HG03469 (cell line): ENCODE data around the gene SERPINC1.
"Not testable (repeated sequence)": the region's sequence is repeated elsewhere in the genome, so short reads cannot be mapped to it uniquely, and the experiment has no call there.

Source experiments
- ATAC-seq: cut with Tn5 transposase; IDR thresholded peaks from one replicate; pipeline ENCODE4 v1.9.1; 2021; ENCODE audit warnings: mild to moderate bottlenecking, moderate library complexity, moderate number of reproducible peaks; ENCODE audit not compliant: unreplicated experiment

The SERPINC1 gene

GRCh38 chr1:173917149-173917548 lies at the start of gene SERPINC1:
Gene SERPINC1 (minus strand): TSS chr1:173917327. CDS start chr1:173917259, 68 bp downstream.
- no peak for ATAC-seq

GRCh38 chr1:173965896-173966295 lies 48.8 kb upstream of the SERPINC1 start:
- not testable (repeated sequence) for ATAC-seq

- no peak for ATAC-seq
These were observed 46.4 kb upstream of the SERPINC1 start for GRCh38 chr1:173963477-173963876.

- ATAC-seq: no peak
These were observed 43.5 kb upstream of the SERPINC1 start for GRCh38 chr1:173960625-173961024.

- ATAC-seq: no peak
These were observed 37.1 kb upstream of the SERPINC1 start for GRCh38 chr1:173954179-173954578.

GRCh38 chr1:173948594-173948993 lies 31.5 kb upstream of the SERPINC1 start:
- ATAC-seq: no peak

- no peak for ATAC-seq
These were observed 29.3 kb upstream of the SERPINC1 start for GRCh38 chr1:173946380-173946921.

- ATAC-seq: no peak
These were observed 19.9 kb upstream of the SERPINC1 start for GRCh38 chr1:173937062-173937461.

GRCh38 chr1:173934440-173934839 lies 17.3 kb upstream of the SERPINC1 start:
- ATAC-seq: no peak

GRCh38 chr1:173930541-173930940 lies 13.4 kb upstream of the SERPINC1 start:
- not testable (repeated sequence) for ATAC-seq

GRCh38 chr1:173925306-173926242 lies 8.4 kb upstream of the SERPINC1 start:
- no peak for ATAC-seq

GRCh38 chr1:173920861-173921260 lies 3.7 kb upstream of the SERPINC1 start:
- ATAC-seq: no peak

- no peak for ATAC-seq
These were observed 737 bp upstream of the SERPINC1 start for GRCh38 chr1:173917635-173918493.

GRCh38 chr1:173916667-173917066 lies 460 bp downstream of the SERPINC1 start:
- ATAC-seq: no peak

GRCh38 chr1:173915596-173915995 lies 1.5 kb downstream of the SERPINC1 start:
- ATAC-seq: no peak

GRCh38 chr1:173914366-173914871 lies 2.7 kb downstream of the SERPINC1 start:
- ATAC-seq: no peak

- no peak for ATAC-seq
These were observed 4.0 kb downstream of the SERPINC1 start for GRCh38 chr1:173913111-173913510.

GRCh38 chr1:173903827-173904531 lies 13.1 kb downstream of the SERPINC1 start:
- ATAC-seq: no peak

- ATAC-seq: no peak
These were observed 16.1 kb downstream of the SERPINC1 start for GRCh38 chr1:173900992-173901391.

- ATAC-seq: no peak
These were observed 16.7 kb downstream of the SERPINC1 start for GRCh38 chr1:173900427-173900826.
